ENCODE data around the gene DHRS4.

DHRS4 gene

GRCh38 chr14:23933108-23933741, 20.3 kb upstream of the DHRS4 start:
- H3K4me3 ChIP-seq (ENCODE audit: insufficient read length, low read depth) = no peak overlapping the region
- H3K9me3 ChIP-seq (ENCODE audit: insufficient read depth, low read length) = no peaks in the 10 kb centered on the region
- no peaks in the 10 kb centered on the region for H3K4me1 ChIP-seq (ENCODE audit: insufficient read depth, insufficient read length)
- H3K36me3 ChIP-seq (ENCODE audit: insufficient read depth, insufficient read length, low read length) = no peaks in the 10 kb centered on the region
- H3K27me3 ChIP-seq (ENCODE audit: insufficient read depth, insufficient read length) = no peaks in the 10 kb centered on the region
- no peak overlapping the region for H3K9ac ChIP-seq (ENCODE audit: insufficient read length, low read depth)
- no peak for DNase-seq (ENCODE audit: low read depth, low spot score)
- no peak for TF ChIP-seq SUZ12 (IDR thresholded peaks at IDR 0.05; ENCODE audit: extremely low read depth, insufficient read depth, insufficient read length)
- TF ChIP-seq YY1 (IDR thresholded peaks at IDR 0.05; ENCODE audit: insufficient read depth, insufficient read length) = no peak
- TF ChIP-seq ZNF274 (IDR thresholded peaks at IDR 0.05; ENCODE audit: low read depth, low read length) = no peak

GRCh38 chr14:23933742-23934128, 19.8 kb upstream of the DHRS4 start:
- TF ChIP-seq SUZ12 (IDR thresholded peaks at IDR 0.05; ENCODE audit: extremely low read depth, insufficient read depth, insufficient read length) = no peak
- TF ChIP-seq ZNF274 (IDR thresholded peaks at IDR 0.05; ENCODE audit: low read depth, low read length) = no peak
- Histone ChIP-seq H3K4me3 (ENCODE audit: insufficient read length, low read depth) (no peak overlapping the region), H3K9me3 (ENCODE audit: insufficient read depth, low read length) (no peaks in the 10 kb centered on the region), H3K36me3 (ENCODE audit: insufficient read depth, insufficient read length, low read length) (no peaks in the 10 kb centered on the region), H3K9ac (ENCODE audit: insufficient read length, low read depth) (no peak overlapping the region), H3K27me3 (ENCODE audit: insufficient read depth, insufficient read length) (no peaks in the 10 kb centered on the region), H3K4me1 (ENCODE audit: insufficient read depth, insufficient read length) (no peaks in the 10 kb centered on the region)
- DNase-seq (ENCODE audit: low read depth, low spot score) = no peak

- Histone ChIP-seq H3K4me3 (ENCODE audit: insufficient read length, low read depth) (no peak overlapping the region), H3K36me3 (ENCODE audit: insufficient read depth, insufficient read length, low read length) (no peaks in the 10 kb centered on the region), H3K9ac (ENCODE audit: insufficient read length, low read depth) (no peak overlapping the region), H3K4me1 (ENCODE audit: insufficient read depth, insufficient read length) (no peaks in the 10 kb centered on the region), H3K9me3 (ENCODE audit: insufficient read depth, low read length) (no peaks in the 10 kb centered on the region), H3K27me3 (ENCODE audit: insufficient read depth, insufficient read length) (no peaks in the 10 kb centered on the region)
- no peak for DNase-seq (ENCODE audit: low read depth, low spot score)
- TF ChIP-seq YY1 (IDR thresholded peaks at IDR 0.05; ENCODE audit: insufficient read depth, insufficient read length) (no peak), SUZ12 (IDR thresholded peaks at IDR 0.05; ENCODE audit: extremely low read depth, insufficient read depth, insufficient read length) (no peak), ZNF274 (IDR thresholded peaks at IDR 0.05; ENCODE audit: low read depth, low read length) (no peak)
These were observed 18.4 kb upstream of the DHRS4 start for GRCh38 chr14:23935158-23935557.

GRCh38 chr14:23936084-23936829, 17.3 kb upstream of the DHRS4 start:
- no peaks in the 10 kb centered on the region for H3K4me1 ChIP-seq (ENCODE audit: insufficient read depth, insufficient read length)
- H3K36me3 ChIP-seq (ENCODE audit: insufficient read depth, insufficient read length, low read length) = no peaks in the 10 kb centered on the region
- no peak overlapping the region for H3K4me3 ChIP-seq (ENCODE audit: insufficient read length, low read depth)
- no peak for DNase-seq (ENCODE audit: low read depth, low spot score)
- no peaks in the 10 kb centered on the region for H3K9me3 ChIP-seq (ENCODE audit: insufficient read depth, low read length)
- no peaks in the 10 kb centered on the region for H3K27me3 ChIP-seq (ENCODE audit: insufficient read depth, insufficient read length)
- TF ChIP-seq ZNF274 (IDR thresholded peaks at IDR 0.05; ENCODE audit: low read depth, low read length) = no peak
- no peak overlapping the region for H3K9ac ChIP-seq (ENCODE audit: insufficient read length, low read depth)

- no peak for DNase-seq (ENCODE audit: low read depth, low spot score)
- Histone ChIP-seq H3K27me3 (ENCODE audit: insufficient read depth, insufficient read length) (no peaks in the 10 kb centered on the region), H3K9me3 (ENCODE audit: insufficient read depth, low read length) (no peaks in the 10 kb centered on the region), H3K4me3 (ENCODE audit: insufficient read length, low read depth) (no peak overlapping the region), H3K9ac (ENCODE audit: insufficient read length, low read depth) (no peak overlapping the region), H3K36me3 (ENCODE audit: insufficient read depth, insufficient read length, low read length) (no peaks in the 10 kb centered on the region), H3K4me1 (ENCODE audit: insufficient read depth, insufficient read length) (no peaks in the 10 kb centered on the region)
- TF ChIP-seq YY1 (IDR thresholded peaks at IDR 0.05; ENCODE audit: insufficient read depth, insufficient read length) (no peak), ZNF274 (IDR thresholded peaks at IDR 0.05; ENCODE audit: low read depth, low read length) (no peak), SUZ12 (IDR thresholded peaks at IDR 0.05; ENCODE audit: extremely low read depth, insufficient read depth, insufficient read length) (no peak)
These were observed 16.4 kb upstream of the DHRS4 start for GRCh38 chr14:23937203-23937602.

GRCh38 chr14:23938823-23939222, 14.7 kb upstream of the DHRS4 start:
- H3K36me3 ChIP-seq (ENCODE audit: insufficient read depth, insufficient read length, low read length) = no peaks in the 10 kb centered on the region
- H3K9me3 ChIP-seq (ENCODE audit: insufficient read depth, low read length) = no peaks in the 10 kb centered on the region
- no peaks in the 10 kb centered on the region for H3K27me3 ChIP-seq (ENCODE audit: insufficient read depth, insufficient read length)
- H3K4me1 ChIP-seq (ENCODE audit: insufficient read depth, insufficient read length) = no peaks in the 10 kb centered on the region
- no peak overlapping the region for H3K4me3 ChIP-seq (ENCODE audit: insufficient read length, low read depth)
- H3K9ac ChIP-seq (ENCODE audit: insufficient read length, low read depth) = no peak overlapping the region
- DNase-seq (ENCODE audit: low read depth, low spot score) = no peak
- TF ChIP-seq SUZ12 (IDR thresholded peaks at IDR 0.05; ENCODE audit: extremely low read depth, insufficient read depth, insufficient read length) (no peak), ZNF274 (IDR thresholded peaks at IDR 0.05; ENCODE audit: low read depth, low read length) (no peak), YY1 (IDR thresholded peaks at IDR 0.05; ENCODE audit: insufficient read depth, insufficient read length) (no peak)

- H3K9ac ChIP-seq (ENCODE audit: insufficient read length, low read depth) = no peak overlapping the region
These were observed 13.8 kb upstream of the DHRS4 start for GRCh38 chr14:23939607-23940326.

More at GRCh38 chr14:23939607-23940326, 13.8 kb upstream of the DHRS4 start:
- Histone ChIP-seq H3K27me3 (ENCODE audit: insufficient read depth, insufficient read length) (no peaks in the 10 kb centered on the region), H3K4me1 (ENCODE audit: insufficient read depth, insufficient read length) (no peaks in the 10 kb centered on the region), H3K9me3 (ENCODE audit: insufficient read depth, low read length) (no peaks in the 10 kb centered on the region), H3K36me3 (ENCODE audit: insufficient read depth, insufficient read length, low read length) (no peaks in the 10 kb centered on the region), H3K4me3 (ENCODE audit: insufficient read length, low read depth) (no peak overlapping the region)
- no peak for TF ChIP-seq ZNF274 (IDR thresholded peaks at IDR 0.05; ENCODE audit: low read depth, low read length)
- TF ChIP-seq YY1 (IDR thresholded peaks at IDR 0.05; ENCODE audit: insufficient read depth, insufficient read length) = no peak
- TF ChIP-seq SUZ12 (IDR thresholded peaks at IDR 0.05; ENCODE audit: extremely low read depth, insufficient read depth, insufficient read length) = no peak
- DNase-seq (ENCODE audit: low read depth, low spot score) = no peak

Measured in NT2/D1 (cell line).